ENCODE data around the gene ASPA. TPM values are rescaled to one million over a fixed set of nuclear protein-coding genes. Genes with fewer than 3 reads are reported as not detected.
A peak's percentile ranks its signal among the peaks of the same experiment; 100 is the strongest.

ASPA gene
- total and polyA plus RNA-seq, 2 of the 13 experiments (the other 11 are each of a cell fraction or from before 2014, with no cell fraction given) = not detected

DNA sequence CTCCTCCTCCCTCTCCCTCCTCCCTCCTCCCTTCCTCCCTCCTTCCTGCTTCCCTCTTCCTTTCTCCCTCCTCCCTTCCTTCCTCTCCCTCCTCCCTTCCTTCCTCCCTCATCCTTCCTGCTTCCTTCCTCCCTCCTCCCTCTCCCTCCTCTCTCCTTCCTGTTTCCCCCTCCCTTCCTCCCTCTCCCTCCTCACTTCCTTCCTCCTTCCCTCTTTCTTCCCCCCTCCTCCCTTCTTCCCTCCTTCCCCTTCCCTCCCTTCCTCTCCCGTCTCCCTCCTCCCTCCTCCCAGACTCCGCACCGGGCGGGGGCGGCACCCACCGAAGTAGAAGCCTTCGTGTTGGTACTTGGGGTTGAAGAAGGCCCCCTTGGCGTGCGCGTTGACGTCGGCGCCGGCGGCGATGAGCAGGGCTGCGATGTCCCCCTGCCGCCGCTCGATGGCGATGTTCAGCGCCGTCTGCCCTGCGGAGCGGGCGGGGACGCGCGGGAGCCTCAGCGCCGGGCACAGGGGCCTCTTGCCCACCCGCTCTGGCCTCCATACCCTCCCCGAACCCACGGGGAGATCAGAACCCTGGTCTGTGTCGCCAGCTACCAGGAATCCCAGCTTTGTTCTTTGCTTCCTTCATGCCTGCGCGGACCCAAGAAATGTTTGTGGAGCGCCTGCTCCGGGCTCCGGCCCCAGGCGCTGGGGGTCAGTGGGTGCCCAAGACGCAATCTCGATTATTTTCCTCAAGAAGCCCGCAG, 59.6 kb downstream of the ASPA start (continued):
- no peak for TF ChIP-seq HBP1 (CRISPR knock-in tag; IDR thresholded peaks at IDR 0.05; ENCODE audit: low read depth)
- TF ChIP-seq GATA4 (IDR thresholded peaks at IDR 0.05; ENCODE audit: borderline replicate concordance, low read depth) = no peak
- no peak for TF ChIP-seq KMT2B (CRISPR knock-in tag; IDR thresholded peaks at IDR 0.05)
- no peak for TF ChIP-seq GABPA (IDR thresholded peaks at IDR 0.05; ENCODE audit: low read depth, low read length)
- TF ChIP-seq GABPA (CRISPR knock-in tag; IDR thresholded peaks at IDR 0.05; ENCODE audit: low read depth) = peak; percentile 26
- TF ChIP-seq CENPX (CRISPR knock-in tag; IDR thresholded peaks at IDR 0.05) = no peak
- TF ChIP-seq ZNF770 (CRISPR knock-in tag; IDR thresholded peaks at IDR 0.05) = peak; percentile 11; the same call in 1 of the 2 replicates
- peak; percentile 49; the same call in 1 of the 2 replicates for TF ChIP-seq SALL1 (CRISPR knock-in tag; IDR thresholded peaks at IDR 0.05)
- TF ChIP-seq FOXA3 (CRISPR knock-in tag; IDR thresholded peaks at IDR 0.05) = no peak
- no peak for TF ChIP-seq ZNF256 (CRISPR knock-in tag; conservative IDR thresholded peaks at IDR 0.05)
- no peak for TF ChIP-seq LRRFIP1 (CRISPR knock-in tag; conservative IDR thresholded peaks at IDR 0.05)
- no peak for TF ChIP-seq ZNF782 (CRISPR knock-in tag; IDR thresholded peaks at IDR 0.05; ENCODE audit: borderline replicate concordance)
- TF ChIP-seq FOXJ3 (CRISPR knock-in tag; IDR thresholded peaks at IDR 0.05; ENCODE audit: borderline replicate concordance) = no peak
- no peak for TF ChIP-seq ZNF589 (CRISPR knock-in tag; conservative IDR thresholded peaks at IDR 0.05)
- no peak for TF ChIP-seq ZNF414 (CRISPR knock-in tag; IDR thresholded peaks at IDR 0.05)
- no peak for TF ChIP-seq GFI1 (CRISPR knock-in tag; IDR thresholded peaks at IDR 0.05; ENCODE audit: borderline replicate concordance)
- no peak for TF ChIP-seq ZBTB21 (CRISPR knock-in tag; IDR thresholded peaks at IDR 0.05)
- no peak for TF ChIP-seq TBX2 (CRISPR knock-in tag; IDR thresholded peaks at IDR 0.05; ENCODE audit: borderline replicate concordance)
- no peak for TF ChIP-seq AFF4 (CRISPR knock-in tag; IDR thresholded peaks at IDR 0.05)
- no peak for TF ChIP-seq PAX8 (CRISPR knock-in tag; IDR thresholded peaks at IDR 0.05; ENCODE audit: borderline replicate concordance)
